Measurements from ENCODE around the gene RIMBP2. TPM values are rescaled to one million over a fixed set of nuclear protein-coding genes. Genes with fewer than 3 reads are reported as not detected.

Gene RIMBP2
- total RNA-seq, 1 donor from 2014 or later: 0.99 TPM

GRCh38 chr12:130481392-130481879 is 234.7 kb downstream of the RIMBP2 start:
- H3K36me3 Mint-ChIP-seq: no peaks in the 10 kb centered on the region
- no peak for DNase-seq (ENCODE audit: low spot score)
- Histone ChIP-seq H3K4me3 (no peak overlapping the region), H3K4me1 (peaks cover 24% of the 10 kb centered on the region), H3F3A (ENCODE audit: low read depth) (peaks cover 8% of the 10 kb centered on the region), H2AFZ (replicated peaks) (peak overlapping the region; percentile 17), H4K20me1 (ENCODE audit: low read depth) (no peaks in the 10 kb centered on the region), H3K36me3 (no peaks in the 10 kb centered on the region), H3K27ac (no peak overlapping the region), H3K9ac (no peak overlapping the region), H3K27me3 (no peaks in the 10 kb centered on the region), H3K79me2 (ENCODE audit: low read depth) (no peaks in the 10 kb centered on the region), H3K4me2 (no peak overlapping the region), H3K9me3 (ENCODE audit: low read depth) (no peaks in the 10 kb centered on the region)
- peaks cover 43% of the 10 kb centered on the region for H3K4me1 Mint-ChIP-seq
- no peak overlapping the region for H3K27ac Mint-ChIP-seq
- TF ChIP-seq CTCF (IDR thresholded peaks at IDR 0.05) (no peak), EZH2 (IDR thresholded peaks at IDR 0.05) (no peak), EZH2phosphoT487 (IDR thresholded peaks at IDR 0.05) (no peak)
- no peak overlapping the region for H3K4me3 Mint-ChIP-seq
- H3K9me3 Mint-ChIP-seq: no peaks in the 10 kb centered on the region
- peaks cover 11% of the 10 kb centered on the region for H3K27me3 Mint-ChIP-seq (ENCODE audit: insufficient read depth, low read depth)

GRCh38 chr12:130480887-130481286 is 235.2 kb downstream of the RIMBP2 start:
- Histone ChIP-seq H3K4me3 (no peak overlapping the region), H3K4me2 (no peak overlapping the region), H3K9me3 (ENCODE audit: low read depth) (no peaks in the 10 kb centered on the region), H3F3A (ENCODE audit: low read depth) (peaks cover 8% of the 10 kb centered on the region), H3K79me2 (ENCODE audit: low read depth) (no peaks in the 10 kb centered on the region), H2AFZ (replicated peaks) (no peak overlapping the region), H3K36me3 (no peaks in the 10 kb centered on the region), H3K27ac (no peak overlapping the region), H4K20me1 (ENCODE audit: low read depth) (no peaks in the 10 kb centered on the region), H3K9ac (no peak overlapping the region), H3K27me3 (no peaks in the 10 kb centered on the region), H3K4me1 (peaks cover 24% of the 10 kb centered on the region)
- H3K9me3 Mint-ChIP-seq: no peaks in the 10 kb centered on the region
- peaks cover 41% of the 10 kb centered on the region for H3K4me1 Mint-ChIP-seq
- no peak for TF ChIP-seq CTCF (IDR thresholded peaks at IDR 0.05)
- no peak for TF ChIP-seq EZH2phosphoT487 (IDR thresholded peaks at IDR 0.05)
- TF ChIP-seq EZH2 (IDR thresholded peaks at IDR 0.05): no peak
- H3K36me3 Mint-ChIP-seq: no peaks in the 10 kb centered on the region
- no peak overlapping the region for H3K4me3 Mint-ChIP-seq
- H3K27ac Mint-ChIP-seq: no peak overlapping the region
- H3K27me3 Mint-ChIP-seq (ENCODE audit: insufficient read depth, low read depth): peaks cover 12% of the 10 kb centered on the region
- DNase-seq (ENCODE audit: low spot score): no peak

GRCh38 chr12:130480231-130480630 is 235.9 kb downstream of the RIMBP2 start:
- Mint-ChIP-seq H3K27ac (no peak overlapping the region), H3K4me1 (peaks cover 42% of the 10 kb centered on the region), H3K4me3 (no peak overlapping the region), H3K9me3 (no peaks in the 10 kb centered on the region), H3K36me3 (peaks cover under 1% of the 10 kb centered on the region), H3K27me3 (ENCODE audit: insufficient read depth, low read depth) (peaks cover 14% of the 10 kb centered on the region)
- Histone ChIP-seq H4K20me1 (ENCODE audit: low read depth) (no peaks in the 10 kb centered on the region), H3F3A (ENCODE audit: low read depth) (peaks cover 8% of the 10 kb centered on the region), H3K27ac (no peak overlapping the region), H3K36me3 (no peaks in the 10 kb centered on the region), H3K4me1 (peaks cover 30% of the 10 kb centered on the region), H3K4me2 (no peak overlapping the region), H3K9ac (no peak overlapping the region), H3K27me3 (no peaks in the 10 kb centered on the region), H3K9me3 (ENCODE audit: low read depth) (no peaks in the 10 kb centered on the region), H3K79me2 (ENCODE audit: low read depth) (no peaks in the 10 kb centered on the region), H3K4me3 (no peak overlapping the region), H2AFZ (replicated peaks) (no peak overlapping the region)
- DNase-seq (ENCODE audit: low spot score): no peak
- TF ChIP-seq EZH2phosphoT487 (IDR thresholded peaks at IDR 0.05) (no peak), EZH2 (IDR thresholded peaks at IDR 0.05) (no peak), CTCF (IDR thresholded peaks at IDR 0.05) (no peak)
